ENCODE measurements around the gene SRGAP2B. TPM values are rescaled to one million over a fixed set of nuclear protein-coding genes. Genes with fewer than 3 reads are reported as not detected.
"Not testable (repeated sequence)": the region's sequence is repeated elsewhere in the genome, so short reads cannot be mapped to it uniquely, and the experiment has no call there.

The SRGAP2B gene
- polyA plus RNA-seq, 1 donor (not counting 4 experiments of a cell fraction or from before 2014, with no cell fraction given): 11.0 TPM

DNA sequence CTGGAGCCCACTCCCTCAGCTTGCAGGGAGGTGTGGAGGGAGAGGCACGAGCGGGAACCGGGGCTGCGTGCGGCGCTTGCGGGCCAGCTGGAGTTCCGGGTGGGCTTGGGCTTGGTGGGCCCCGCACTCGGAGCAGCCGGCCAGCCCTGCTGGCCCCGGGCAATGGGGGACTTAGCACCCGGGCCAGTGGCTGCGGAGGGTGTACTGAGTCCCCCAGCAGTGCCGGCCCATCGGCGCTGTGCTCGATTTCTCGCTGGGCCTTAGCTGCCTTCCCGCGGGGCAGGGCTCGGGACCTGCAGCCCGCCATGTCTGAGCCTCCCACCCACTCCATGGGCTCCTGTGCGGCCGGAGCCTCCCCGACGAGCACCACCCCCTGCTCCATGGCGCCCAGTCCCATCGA lies 104.5 kb downstream of the SRGAP2B start:
- H3K36me3 ChIP-seq (ENCODE audit: control insufficient read depth in 2 of 2, extremely low read depth in 1 of 2, insufficient read depth in 2 of 2, low read length in 2 of 2); dilution Hi-C loops (cut with MboI; ENCODE audit: extremely low pct_ligation_motif_present, low sequenced_read_pairs); H3K4me3 ChIP-seq (ENCODE audit: control insufficient read depth in 2 of 3, extremely low read depth in 1 of 3, insufficient read depth in 2 of 3, low read depth in 1 of 3, low read length in 3 of 3); H3K27ac ChIP-seq (ENCODE audit: control insufficient read depth, insufficient read depth, low read length); H2AFZ ChIP-seq (ENCODE audit: control insufficient read depth, low read length); H3K27me3 ChIP-seq (ENCODE audit: control insufficient read depth, extremely low read depth, insufficient read depth, low read length); H4K20me1 ChIP-seq (ENCODE audit: control insufficient read depth, extremely low read depth, insufficient read depth, low read length); H3K79me2 ChIP-seq (ENCODE audit: control insufficient read depth, insufficient read depth, low read length); H3K4me2 ChIP-seq (ENCODE audit: control insufficient read depth, extremely low read depth, insufficient read depth, low read depth, low read length); H3K9me3 ChIP-seq (ENCODE audit: control insufficient read depth, low read depth, low read length); H3K4me1 ChIP-seq (ENCODE audit: control insufficient read depth, extremely low read depth, insufficient read depth, low read length); FAIRE-seq; DNase-seq (ENCODE audit: low read depth, low spot score); H3K9me1 ChIP-seq (ENCODE audit: control insufficient read depth, extremely low read depth, insufficient read depth, low read length); H3K9ac ChIP-seq (ENCODE audit: control insufficient read depth, extremely low read depth, insufficient read depth, low read length): not testable (repeated sequence)

DNA sequence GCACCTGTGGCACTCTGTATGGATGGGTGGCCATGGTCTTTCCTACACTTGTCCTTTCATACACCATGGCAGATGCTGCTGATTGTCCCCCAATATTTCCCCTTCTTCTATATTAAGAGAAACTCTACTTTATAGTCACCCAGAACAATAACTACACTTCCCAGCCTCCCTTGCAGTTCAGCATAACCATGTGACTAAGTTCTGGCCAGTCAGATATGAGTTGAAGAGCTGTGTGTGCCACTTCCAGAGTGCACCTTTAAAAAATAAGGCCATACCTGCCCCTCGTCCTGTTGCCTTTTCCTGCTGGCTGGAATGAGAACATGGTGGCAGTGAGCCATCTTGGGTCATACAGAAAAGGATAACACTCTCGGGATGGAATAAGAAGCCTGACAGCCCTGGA lies 108.0 kb downstream of the SRGAP2B start:
- DNase-seq (ENCODE audit: low read depth, low spot score); H3K4me3 ChIP-seq (ENCODE audit: control insufficient read depth in 2 of 3, extremely low read depth in 1 of 3, insufficient read depth in 2 of 3, low read depth in 1 of 3, low read length in 3 of 3); H3K36me3 ChIP-seq (ENCODE audit: control insufficient read depth in 2 of 2, extremely low read depth in 1 of 2, insufficient read depth in 2 of 2, low read length in 2 of 2); H3K9me3 ChIP-seq (ENCODE audit: control insufficient read depth, low read depth, low read length); FAIRE-seq; H4K20me1 ChIP-seq (ENCODE audit: control insufficient read depth, extremely low read depth, insufficient read depth, low read length); H2AFZ ChIP-seq (ENCODE audit: control insufficient read depth, low read length); H3K9me1 ChIP-seq (ENCODE audit: control insufficient read depth, extremely low read depth, insufficient read depth, low read length); H3K27ac ChIP-seq (ENCODE audit: control insufficient read depth, insufficient read depth, low read length); H3K9ac ChIP-seq (ENCODE audit: control insufficient read depth, extremely low read depth, insufficient read depth, low read length); H3K4me1 ChIP-seq (ENCODE audit: control insufficient read depth, extremely low read depth, insufficient read depth, low read length); H3K4me2 ChIP-seq (ENCODE audit: control insufficient read depth, extremely low read depth, insufficient read depth, low read depth, low read length); dilution Hi-C loops (cut with MboI; ENCODE audit: extremely low pct_ligation_motif_present, low sequenced_read_pairs); H3K79me2 ChIP-seq (ENCODE audit: control insufficient read depth, insufficient read depth, low read length); H3K27me3 ChIP-seq (ENCODE audit: control insufficient read depth, extremely low read depth, insufficient read depth, low read length): not testable (repeated sequence)

DNA sequence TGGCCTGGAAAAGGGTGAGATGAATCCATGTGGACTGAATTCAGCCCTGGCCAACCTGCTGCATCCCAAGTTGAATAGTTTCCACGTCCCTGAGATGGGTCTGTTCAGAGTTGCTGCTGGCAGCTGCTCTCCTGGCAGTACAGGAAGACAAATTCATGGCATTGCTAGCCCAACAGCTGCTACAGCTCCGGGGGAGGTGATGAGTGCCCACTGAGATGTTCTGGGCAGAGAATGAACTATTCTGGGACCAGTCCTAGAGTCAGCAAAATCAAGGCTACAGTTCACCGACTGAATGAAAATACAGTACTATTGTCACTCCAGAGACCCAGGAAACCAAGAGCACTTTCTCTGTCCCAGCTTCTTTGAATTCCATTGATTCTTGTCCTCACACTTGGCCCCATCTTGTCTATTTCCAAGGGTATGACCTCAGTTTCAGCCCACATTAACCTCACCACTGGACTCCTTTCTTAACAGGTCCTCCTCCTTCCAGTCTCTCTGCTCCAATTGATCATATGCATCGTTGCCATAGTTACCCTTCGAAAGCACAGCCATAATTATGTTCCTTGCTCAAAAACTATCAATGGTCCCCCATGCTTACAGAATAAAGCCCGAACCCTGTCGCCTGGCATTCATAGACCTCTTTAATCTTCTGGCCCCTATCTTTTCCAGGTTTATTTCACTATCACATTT lies 108.8 kb downstream of the SRGAP2B start:
- DNase-seq (ENCODE audit: low read depth, low spot score); H4K20me1 ChIP-seq (ENCODE audit: control insufficient read depth, extremely low read depth, insufficient read depth, low read length); H3K79me2 ChIP-seq (ENCODE audit: control insufficient read depth, insufficient read depth, low read length); FAIRE-seq; H3K36me3 ChIP-seq (ENCODE audit: control insufficient read depth in 2 of 2, extremely low read depth in 1 of 2, insufficient read depth in 2 of 2, low read length in 2 of 2); H3K9me3 ChIP-seq (ENCODE audit: control insufficient read depth, low read depth, low read length); H3K9ac ChIP-seq (ENCODE audit: control insufficient read depth, extremely low read depth, insufficient read depth, low read length); H3K9me1 ChIP-seq (ENCODE audit: control insufficient read depth, extremely low read depth, insufficient read depth, low read length); H3K4me2 ChIP-seq (ENCODE audit: control insufficient read depth, extremely low read depth, insufficient read depth, low read depth, low read length); H3K27ac ChIP-seq (ENCODE audit: control insufficient read depth, insufficient read depth, low read length); H3K4me3 ChIP-seq (ENCODE audit: control insufficient read depth in 2 of 3, extremely low read depth in 1 of 3, insufficient read depth in 2 of 3, low read depth in 1 of 3, low read length in 3 of 3); H3K4me1 ChIP-seq (ENCODE audit: control insufficient read depth, extremely low read depth, insufficient read depth, low read length); H3K27me3 ChIP-seq (ENCODE audit: control insufficient read depth, extremely low read depth, insufficient read depth, low read length); H2AFZ ChIP-seq (ENCODE audit: control insufficient read depth, low read length); dilution Hi-C loops (cut with MboI; ENCODE audit: extremely low pct_ligation_motif_present, low sequenced_read_pairs): not testable (repeated sequence)

DNA sequence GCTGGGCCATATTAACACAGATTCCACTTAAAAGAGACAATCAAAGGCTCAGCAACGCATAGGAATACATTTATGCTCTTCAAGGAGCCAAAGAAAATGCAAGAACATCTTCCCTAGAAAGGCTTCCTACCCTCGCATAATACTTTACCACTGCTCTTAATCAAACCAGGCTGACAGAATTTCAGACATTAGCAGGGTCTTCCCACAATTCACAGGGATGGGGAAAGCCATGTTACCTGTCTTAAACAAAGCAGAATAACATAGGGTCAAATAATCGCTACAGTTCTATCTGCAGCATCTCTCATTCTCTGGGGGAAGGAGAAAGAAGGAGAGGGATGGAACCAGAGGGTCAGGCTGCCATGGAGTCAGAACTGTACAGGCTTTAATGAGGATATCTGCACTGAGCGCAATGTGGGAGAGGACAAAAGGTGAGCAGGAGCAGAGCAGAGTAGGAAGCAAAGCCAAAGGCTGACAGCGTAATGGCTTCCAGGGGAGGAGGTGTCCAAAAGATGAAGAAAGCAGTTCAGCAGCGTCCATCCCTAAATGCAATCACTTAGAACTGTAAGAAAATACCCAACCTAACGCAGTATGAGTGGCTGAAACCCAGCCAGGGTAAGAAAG lies 109.5 kb downstream of the SRGAP2B start:
- dilution Hi-C loops (cut with MboI; ENCODE audit: extremely low pct_ligation_motif_present, low sequenced_read_pairs); FAIRE-seq; H3K27ac ChIP-seq (ENCODE audit: control insufficient read depth, insufficient read depth, low read length); H3K9me3 ChIP-seq (ENCODE audit: control insufficient read depth, low read depth, low read length); H3K9me1 ChIP-seq (ENCODE audit: control insufficient read depth, extremely low read depth, insufficient read depth, low read length); H4K20me1 ChIP-seq (ENCODE audit: control insufficient read depth, extremely low read depth, insufficient read depth, low read length); H3K79me2 ChIP-seq (ENCODE audit: control insufficient read depth, insufficient read depth, low read length); H3K36me3 ChIP-seq (ENCODE audit: control insufficient read depth in 2 of 2, extremely low read depth in 1 of 2, insufficient read depth in 2 of 2, low read length in 2 of 2); H3K4me1 ChIP-seq (ENCODE audit: control insufficient read depth, extremely low read depth, insufficient read depth, low read length); H3K4me2 ChIP-seq (ENCODE audit: control insufficient read depth, extremely low read depth, insufficient read depth, low read depth, low read length); DNase-seq (ENCODE audit: low read depth, low spot score); H3K9ac ChIP-seq (ENCODE audit: control insufficient read depth, extremely low read depth, insufficient read depth, low read length); H3K4me3 ChIP-seq (ENCODE audit: control insufficient read depth in 2 of 3, extremely low read depth in 1 of 3, insufficient read depth in 2 of 3, low read depth in 1 of 3, low read length in 3 of 3); H2AFZ ChIP-seq (ENCODE audit: control insufficient read depth, low read length); H3K27me3 ChIP-seq (ENCODE audit: control insufficient read depth, extremely low read depth, insufficient read depth, low read length): not testable (repeated sequence)

DNA sequence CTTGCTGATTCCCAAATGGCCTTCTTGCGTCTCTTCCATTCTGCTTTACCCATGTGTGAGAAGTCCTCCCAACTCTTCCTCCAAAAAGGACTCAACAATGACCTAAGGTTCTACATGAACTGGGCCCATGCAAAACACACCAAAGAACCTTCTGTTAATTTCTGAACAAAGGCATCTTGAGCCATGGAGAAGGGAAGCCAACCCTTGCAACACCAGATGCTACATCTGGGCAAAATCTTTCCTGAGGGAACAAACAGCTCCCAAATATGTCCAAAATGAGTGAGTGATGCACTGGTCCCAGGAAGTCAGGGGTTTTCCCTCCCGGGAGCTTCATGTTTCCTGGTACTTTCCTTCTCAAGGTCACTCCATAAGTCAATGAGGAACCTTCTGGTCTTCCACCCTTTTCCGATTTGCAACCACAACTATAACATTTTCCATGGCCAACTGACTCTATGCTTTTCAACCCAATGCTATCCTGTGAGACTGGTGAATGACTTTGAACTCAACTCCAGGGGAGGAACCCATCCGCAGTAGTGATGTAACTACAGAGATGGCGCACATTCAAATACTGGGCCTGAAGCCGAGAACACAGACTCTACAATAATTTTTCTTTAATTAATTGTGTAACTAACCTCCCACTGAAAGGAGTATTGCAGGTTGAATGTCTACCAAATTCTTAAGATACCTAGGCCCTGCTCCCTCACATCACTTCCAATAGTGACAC lies 112.2 kb downstream of the SRGAP2B start:
- H3K9ac ChIP-seq (ENCODE audit: control insufficient read depth, extremely low read depth, insufficient read depth, low read length); FAIRE-seq; H3K4me2 ChIP-seq (ENCODE audit: control insufficient read depth, extremely low read depth, insufficient read depth, low read depth, low read length); H3K4me3 ChIP-seq (ENCODE audit: control insufficient read depth in 2 of 3, extremely low read depth in 1 of 3, insufficient read depth in 2 of 3, low read depth in 1 of 3, low read length in 3 of 3); DNase-seq (ENCODE audit: low read depth, low spot score); H3K27ac ChIP-seq (ENCODE audit: control insufficient read depth, insufficient read depth, low read length); dilution Hi-C loops (cut with MboI; ENCODE audit: extremely low pct_ligation_motif_present, low sequenced_read_pairs); H3K27me3 ChIP-seq (ENCODE audit: control insufficient read depth, extremely low read depth, insufficient read depth, low read length); H3K36me3 ChIP-seq (ENCODE audit: control insufficient read depth in 2 of 2, extremely low read depth in 1 of 2, insufficient read depth in 2 of 2, low read length in 2 of 2); H3K9me1 ChIP-seq (ENCODE audit: control insufficient read depth, extremely low read depth, insufficient read depth, low read length); H4K20me1 ChIP-seq (ENCODE audit: control insufficient read depth, extremely low read depth, insufficient read depth, low read length); H3K9me3 ChIP-seq (ENCODE audit: control insufficient read depth, low read depth, low read length); H3K4me1 ChIP-seq (ENCODE audit: control insufficient read depth, extremely low read depth, insufficient read depth, low read length); H3K79me2 ChIP-seq (ENCODE audit: control insufficient read depth, insufficient read depth, low read length); H2AFZ ChIP-seq (ENCODE audit: control insufficient read depth, low read length): not testable (repeated sequence)
